ENCODE measurements around the gene MCM7. TPM values are rescaled to one million over a fixed set of nuclear protein-coding genes. Genes with fewer than 3 reads are reported as not detected.

The MCM7 gene
- total RNA-seq, 1 experiment from 2014 or later = 387 TPM

DNA sequence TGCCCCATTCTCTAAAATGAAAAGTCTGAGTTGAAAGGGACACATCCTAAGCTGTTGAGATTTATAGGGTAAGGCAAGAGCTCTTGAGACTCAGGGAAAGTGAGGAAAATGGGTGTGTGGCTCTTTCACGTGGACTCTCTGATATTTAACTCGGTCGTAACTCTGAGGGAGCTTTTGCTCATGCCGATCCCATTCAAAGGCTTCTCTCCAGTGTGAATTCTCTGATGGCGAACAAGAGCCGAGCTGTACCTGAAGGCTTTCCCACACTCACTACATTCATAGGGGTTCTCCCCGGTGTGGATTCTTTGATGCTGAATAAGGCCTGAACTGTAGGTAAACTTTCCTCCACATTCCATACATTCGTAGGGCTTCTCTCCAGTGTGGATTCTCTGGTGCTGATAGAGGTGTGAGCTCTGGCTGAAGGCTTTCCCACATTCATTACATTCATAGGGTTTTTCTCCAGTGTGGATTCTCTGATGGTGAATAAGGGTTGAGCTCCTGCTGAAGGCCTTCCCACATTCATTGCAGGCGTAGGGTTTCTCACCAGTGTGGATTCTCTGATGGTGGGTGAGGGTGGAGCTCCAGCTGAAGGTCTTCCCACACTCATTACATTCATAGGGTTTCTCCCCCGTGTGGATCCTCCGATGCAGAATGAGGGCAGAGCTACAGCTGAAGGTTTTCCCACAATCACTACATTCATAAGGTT is 30.0 kb downstream of the MCM7 start:
- Histone ChIP-seq H2AFZ (ENCODE audit: low read depth, low read length, poor library complexity, severe bottlenecking) (no peak overlapping the region), H3K9me3 (ENCODE audit: control insufficient read depth in 1 of 2, insufficient read depth in 1 of 2, low read depth in 1 of 2, low read length in 2 of 2) (peaks cover 22 to 29% of the 10 kb centered on the region in 2 experiments; a peak in 3 of 4 replicates), H3K4me2 (ENCODE audit: low read length) (no peak overlapping the region), H3K4me3 (replicated peaks in 1 of 2; ENCODE audit: low read depth in 1 of 2, low read length in 2 of 2) (no peak overlapping the region), H3K4me1 (ENCODE audit: control insufficient read depth in 1 of 2, insufficient read depth in 2 of 2, low read length in 2 of 2) (no peaks in the 10 kb centered on the region), H3K9me2 (ENCODE audit: insufficient read depth) (no peaks in the 10 kb centered on the region), H3K36me3 (ENCODE audit: control insufficient read depth in 1 of 2, insufficient read depth in 2 of 2, low read length in 2 of 2) (peaks cover 60 to 65% of the 10 kb centered on the region in 2 experiments), H3K9ac (ENCODE audit: low read length) (no peak overlapping the region), H3K27me3 (ENCODE audit: insufficient read depth, low read length) (no peaks in the 10 kb centered on the region), H4K20me1 (ENCODE audit: insufficient read depth) (no peaks in the 10 kb centered on the region), H3K27ac (ENCODE audit: low read depth, low read length) (no peak overlapping the region), H3K79me2 (ENCODE audit: insufficient read depth, low read length) (peaks cover 15% of the 10 kb centered on the region; the same call in 1 of the 2 replicates)
- no peak for DNase-seq (ENCODE audit: low read depth, low spot score)
- BruUV-seq (replicated peaks) = no TSS peak
- peak; percentile 70; the same call in 1 of the 2 replicates for TF ChIP-seq CBX3 (IDR thresholded peaks at IDR 0.05; ENCODE audit: low read depth)
- TF ChIP-seq, protein P1, sequence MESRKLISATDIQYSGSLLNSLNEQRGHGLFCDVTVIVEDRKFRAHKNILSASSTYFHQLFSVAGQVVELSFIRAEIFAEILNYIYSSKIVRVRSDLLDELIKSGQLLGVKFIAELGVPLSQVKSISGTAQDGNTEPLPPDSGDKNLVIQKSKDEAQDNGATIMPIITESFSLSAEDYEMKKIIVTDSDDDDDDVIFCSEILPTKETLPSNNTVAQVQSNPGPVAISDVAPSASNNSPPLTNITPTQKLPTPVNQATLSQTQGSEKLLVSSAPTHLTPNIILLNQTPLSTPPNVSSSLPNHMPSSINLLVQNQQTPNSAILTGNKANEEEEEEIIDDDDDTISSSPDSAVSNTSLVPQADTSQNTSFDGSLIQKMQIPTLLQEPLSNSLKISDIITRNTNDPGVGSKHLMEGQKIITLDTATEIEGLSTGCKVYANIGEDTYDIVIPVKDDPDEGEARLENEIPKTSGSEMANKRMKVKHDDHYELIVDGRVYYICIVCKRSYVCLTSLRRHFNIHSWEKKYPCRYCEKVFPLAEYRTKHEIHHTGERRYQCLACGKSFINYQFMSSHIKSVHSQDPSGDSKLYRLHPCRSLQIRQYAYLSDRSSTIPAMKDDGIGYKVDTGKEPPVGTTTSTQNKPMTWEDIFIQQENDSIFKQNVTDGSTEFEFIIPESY (IDR thresholded peaks at IDR 0.05; ENCODE audit: extremely low read depth, insufficient replicate concordance, low read length) = no peak
- no peak for ATAC-seq
- ChIA-PET POLR2A (no interaction called here), RAD21 (ENCODE audit: low non-redundant PET in 1 of 2, low total read pairs in 2 of 2, uncharacterized antibody in 2 of 2, unreplicated experiment in 2 of 2) (interaction anchor here in 1 of 2 experiments (0.6 kb wide), 1 partner anchor 33 kb away, joined by 3 read pairs; no protein-coding TSS in a partner anchor), CTCF (no interaction called here)
- intact Hi-C loops (cut with micrococcal nuclease) = no loop called here

DNA sequence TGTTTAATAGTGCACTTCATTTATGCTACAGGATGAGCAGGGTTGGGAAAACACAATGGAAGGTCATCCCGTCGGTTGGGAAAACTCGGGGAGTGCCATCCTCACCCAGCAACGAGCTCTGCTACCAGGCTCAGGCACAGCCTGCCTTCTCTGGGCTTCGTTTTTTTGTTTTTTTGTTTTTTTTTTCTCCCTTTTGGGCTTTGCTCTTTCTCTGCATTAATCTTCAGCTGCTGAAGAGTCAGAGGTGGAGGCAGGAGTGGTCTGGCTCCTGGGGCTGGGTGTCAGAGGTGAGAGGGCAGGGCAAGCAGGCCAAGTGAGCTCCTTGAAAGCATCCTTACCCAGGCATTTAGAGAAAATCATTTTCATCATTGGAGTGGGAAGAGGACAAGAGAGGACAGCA is 31.2 kb downstream of the MCM7 start:
- H3K9ac ChIP-seq (ENCODE audit: low read length) = no peak overlapping the region
- H3K27ac ChIP-seq (ENCODE audit: low read depth, low read length) = no peak overlapping the region
- H3K4me1 ChIP-seq (ENCODE audit: control insufficient read depth in 1 of 2, insufficient read depth in 2 of 2, low read length in 2 of 2) = no peaks in the 10 kb centered on the region
- H3K36me3 ChIP-seq (ENCODE audit: control insufficient read depth in 1 of 2, insufficient read depth in 2 of 2, low read length in 2 of 2) = peaks cover 48 to 55% of the 10 kb centered on the region in 2 experiments
- no peak for DNase-seq (ENCODE audit: low read depth, low spot score)
- no peak overlapping the region for H2AFZ ChIP-seq (ENCODE audit: low read depth, low read length, poor library complexity, severe bottlenecking)
- intact Hi-C loops (cut with micrococcal nuclease) = no loop called here
- H3K4me3 ChIP-seq (replicated peaks in 1 of 2; ENCODE audit: low read depth in 1 of 2, low read length in 2 of 2) = no peak overlapping the region
- H3K9me2 ChIP-seq (ENCODE audit: insufficient read depth) = no peaks in the 10 kb centered on the region
- peaks cover 22 to 29% of the 10 kb centered on the region in 2 experiments; a peak in 3 of 4 replicates for H3K9me3 ChIP-seq (ENCODE audit: control insufficient read depth in 1 of 2, insufficient read depth in 1 of 2, low read depth in 1 of 2, low read length in 2 of 2)
- H4K20me1 ChIP-seq (ENCODE audit: insufficient read depth) = no peaks in the 10 kb centered on the region
- H3K4me2 ChIP-seq (ENCODE audit: low read length) = no peak overlapping the region
- ChIA-PET RAD21 (ENCODE audit: low non-redundant PET in 1 of 2, low total read pairs in 2 of 2, uncharacterized antibody in 2 of 2, unreplicated experiment in 2 of 2) (no interaction called here), POLR2A (no interaction called here), CTCF (interaction anchor here (0.7 kb wide), 1 partner anchor 1543 kb away, joined by 4 read pairs; no protein-coding TSS in a partner anchor)
- peaks cover 6% of the 10 kb centered on the region; the same call in 1 of the 2 replicates for H3K79me2 ChIP-seq (ENCODE audit: insufficient read depth, low read length)
- H3K27me3 ChIP-seq (ENCODE audit: insufficient read depth, low read length) = no peaks in the 10 kb centered on the region
- no TSS peak for BruUV-seq (replicated peaks)
- no peak for ATAC-seq
- no peak for TF ChIP-seq ZNF274 (IDR thresholded peaks at IDR 0.05; ENCODE audit: low read depth, low read length)
- TF ChIP-seq, protein P1 (IDR thresholded peaks at IDR 0.05; ENCODE audit: extremely low read depth, insufficient replicate concordance, low read length) = no peak
- TF ChIP-seq, protein P2, sequence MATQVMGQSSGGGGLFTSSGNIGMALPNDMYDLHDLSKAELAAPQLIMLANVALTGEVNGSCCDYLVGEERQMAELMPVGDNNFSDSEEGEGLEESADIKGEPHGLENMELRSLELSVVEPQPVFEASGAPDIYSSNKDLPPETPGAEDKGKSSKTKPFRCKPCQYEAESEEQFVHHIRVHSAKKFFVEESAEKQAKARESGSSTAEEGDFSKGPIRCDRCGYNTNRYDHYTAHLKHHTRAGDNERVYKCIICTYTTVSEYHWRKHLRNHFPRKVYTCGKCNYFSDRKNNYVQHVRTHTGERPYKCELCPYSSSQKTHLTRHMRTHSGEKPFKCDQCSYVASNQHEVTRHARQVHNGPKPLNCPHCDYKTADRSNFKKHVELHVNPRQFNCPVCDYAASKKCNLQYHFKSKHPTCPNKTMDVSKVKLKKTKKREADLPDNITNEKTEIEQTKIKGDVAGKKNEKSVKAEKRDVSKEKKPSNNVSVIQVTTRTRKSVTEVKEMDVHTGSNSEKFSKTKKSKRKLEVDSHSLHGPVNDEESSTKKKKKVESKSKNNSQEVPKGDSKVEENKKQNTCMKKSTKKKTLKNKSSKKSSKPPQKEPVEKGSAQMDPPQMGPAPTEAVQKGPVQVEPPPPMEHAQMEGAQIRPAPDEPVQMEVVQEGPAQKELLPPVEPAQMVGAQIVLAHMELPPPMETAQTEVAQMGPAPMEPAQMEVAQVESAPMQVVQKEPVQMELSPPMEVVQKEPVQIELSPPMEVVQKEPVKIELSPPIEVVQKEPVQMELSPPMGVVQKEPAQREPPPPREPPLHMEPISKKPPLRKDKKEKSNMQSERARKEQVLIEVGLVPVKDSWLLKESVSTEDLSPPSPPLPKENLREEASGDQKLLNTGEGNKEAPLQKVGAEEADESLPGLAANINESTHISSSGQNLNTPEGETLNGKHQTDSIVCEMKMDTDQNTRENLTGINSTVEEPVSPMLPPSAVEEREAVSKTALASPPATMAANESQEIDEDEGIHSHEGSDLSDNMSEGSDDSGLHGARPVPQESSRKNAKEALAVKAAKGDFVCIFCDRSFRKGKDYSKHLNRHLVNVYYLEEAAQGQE (IDR thresholded peaks at IDR 0.05; ENCODE audit: low read depth) = no peak
- no peak for TF ChIP-seq EZH2phosphoT487 (IDR thresholded peaks at IDR 0.05; ENCODE audit: borderline replicate concordance)
- no peak for TF ChIP-seq RAD21 (IDR thresholded peaks at IDR 0.05; ENCODE audit: low read depth)
- TF ChIP-seq POLR2A (IDR thresholded peaks at IDR 0.05; ENCODE audit: borderline replicate concordance, extremely low read depth, insufficient read depth, insufficient read length) = no peak

All from HCT116 (cell line).